Keratinocyte (primary cell): ENCODE results near the gene TWIST1. TPM values are rescaled to one million over a fixed set of nuclear protein-coding genes. Genes with fewer than 3 reads are reported as not detected.

Source experiments
- DNase-seq: peaks from one replicate; pipeline ENCODE4 v3.0.0-alpha.2; 2011; ENCODE audit warnings: low read depth, missing footprints, low spot score
- FAIRE-seq: peaks from 2 replicates; lab custom pipeline; 2011; peaks lifted over from hg19 to GRCh38; lab: Jason Lieb, UNC
- H2AFZ ChIP-seq: 2 replicates; pipeline ENCODE4 v1.6.0; 2012; ENCODE audit warnings: low read length, control low read depth, inconsistent platforms; ENCODE audit not compliant: control insufficient read depth
- H3K27ac ChIP-seq: 2 replicates; pipeline ENCODE4 v1.5.1; 2011; ENCODE audit warnings: low read length; ENCODE audit not compliant: control insufficient read depth, insufficient read depth
- H3K27me3 ChIP-seq: 3 replicates; pipeline ENCODE4 v1.6.0; 2011; ENCODE audit warnings: low read length; ENCODE audit not compliant: control insufficient read depth, insufficient read depth; ENCODE audit errors: extremely low read depth
- H3K36me3 ChIP-seq, 2 experiments: 2 replicates in 1 of 2; 3 replicates in 1 of 2; pipeline ENCODE4 v1.5.1; 2011; ENCODE audit warnings: low read length in 2 of 2, mild to moderate bottlenecking in 1 of 2; ENCODE audit not compliant: control insufficient read depth in 2 of 2, insufficient read depth in 2 of 2; ENCODE audit errors: extremely low read depth in 1 of 2
- H3K4me1 ChIP-seq: 3 replicates; pipeline ENCODE4 v1.5.1; 2011; ENCODE audit warnings: low read length; ENCODE audit not compliant: control insufficient read depth, insufficient read depth; ENCODE audit errors: extremely low read depth
- H3K4me2 ChIP-seq: 3 replicates; pipeline ENCODE4 v1.6.0; 2011; ENCODE audit warnings: low read depth, low read length; ENCODE audit not compliant: control insufficient read depth, insufficient read depth; ENCODE audit errors: extremely low read depth
- H3K4me3 ChIP-seq, 3 experiments: fragments of 200-600 bp in 1 of 3; sonication (generic) in 1 of 3; 2 replicates in 2 of 3; 3 replicates in 1 of 3; pipeline ENCODE4 v1.5.1; 2011 to 2016; ENCODE audit warnings: low read length in 3 of 3, mild to moderate bottlenecking in 3 of 3, control low read depth in 2 of 3, inconsistent platforms in 1 of 3, low read depth in 1 of 3, mixed read lengths in 1 of 3, mixed run types in 1 of 3, moderate library complexity in 1 of 3; ENCODE audit not compliant: control insufficient read depth in 2 of 3, insufficient read depth in 2 of 3; ENCODE audit errors: extremely low read depth in 1 of 3
- H3K79me2 ChIP-seq: 2 replicates; pipeline ENCODE4 v1.6.0; 2012; ENCODE audit warnings: low read length; ENCODE audit not compliant: control insufficient read depth, insufficient read depth
- H3K9ac ChIP-seq: 3 replicates; pipeline ENCODE4 v1.6.0; 2011; ENCODE audit warnings: low read length; ENCODE audit not compliant: control insufficient read depth, insufficient read depth; ENCODE audit errors: extremely low read depth
- H3K9me1 ChIP-seq: 3 replicates; pipeline ENCODE4 v1.6.0; 2011; ENCODE audit warnings: low read length; ENCODE audit not compliant: control insufficient read depth, insufficient read depth; ENCODE audit errors: extremely low read depth
- H3K9me3 ChIP-seq: 2 replicates; pipeline ENCODE4 v1.5.1; 2012; ENCODE audit warnings: low read depth, low read length; ENCODE audit not compliant: control insufficient read depth
- H4K20me1 ChIP-seq: 3 replicates; pipeline ENCODE4 v1.6.0; 2011; ENCODE audit warnings: low read length; ENCODE audit not compliant: control insufficient read depth, insufficient read depth; ENCODE audit errors: extremely low read depth
- CTCF ChIP-seq, 3 experiments: IDR thresholded peaks in 1 of 3; conservative IDR thresholded peaks in 1 of 3; optimal IDR thresholded peaks in 1 of 3; 2 replicates in 2 of 3; 3 replicates in 1 of 3; pipeline versions ENCODE3 to v1.5.1; 2011; ENCODE audit warnings: low read length in 3 of 3, mild to moderate bottlenecking in 3 of 3, moderate library complexity in 2 of 3, control low read depth in 1 of 3, inconsistent platforms in 1 of 3; ENCODE audit not compliant: insufficient read depth in 2 of 3; ENCODE audit errors: extremely low read depth in 1 of 3
- EZH2 ChIP-seq: IDR thresholded peaks from one replicate; pipeline ENCODE4 v1.6.1; 2012; ENCODE audit warnings: inconsistent platforms, mild to moderate bottlenecking, low read length, moderate library complexity
- dilution Hi-C: fragments of 300-500 bp; cut with MboI; formaldehyde crosslinking; loops from one replicate; pipeline ENCODE4 v1.7.0; 2020; ENCODE audit warnings: low sequenced_read_pairs; ENCODE audit not compliant: extremely low pct_ligation_motif_present
- polyA plus RNA-seq, 5 experiments: library from polyadenylated mRNA; depleted of rRNA in 3 of 5; stranded (reverse) in 3 of 5; stranded (forward) in 1 of 5; unstranded in 1 of 5; fragments of >200 nt; gene quantifications; 1 replicate in 1 of 5; 2 replicates in 3 of 5; 3 replicates in 1 of 5; pipeline versions ENCODE4 v1.2.1 to v1.2.3, GENCODE V29; 2011 to 2012; ENCODE audit warnings: missing spikeins in 2 of 5, low read depth in 1 of 5, low replicate concordance in 1 of 5

The TWIST1 gene
- polyA plus RNA-seq, 1 donor (not counting 4 experiments of a cell fraction or from before 2014, with no cell fraction given): 1.5 TPM

- dilution Hi-C loops: no loop called here
- no peak overlapping the region for H3K4me3 ChIP-seq
- H2AFZ ChIP-seq: no peak overlapping the region
- H3K9ac ChIP-seq: no peak overlapping the region
- H3K36me3 ChIP-seq: no peaks in the 10 kb centered on the region
- FAIRE-seq (no peak), DNase-seq (no peak)
- H3K4me2 ChIP-seq: no peak overlapping the region
- no peak overlapping the region for H3K27ac ChIP-seq
- peaks cover 5% of the 10 kb centered on the region for H3K4me1 ChIP-seq
- no peaks in the 10 kb centered on the region for H3K9me1 ChIP-seq
- peaks cover 47% of the 10 kb centered on the region for H3K27me3 ChIP-seq
- TF ChIP-seq CTCF (optimal IDR thresholded peaks at IDR 0.05 in 1 of 3, IDR thresholded peaks at IDR 0.05 in 1 of 3, conservative IDR thresholded peaks at IDR 0.05 in 1 of 3; ENCODE audit: extremely low read depth in 1 of 3, insufficient read depth in 2 of 3, low read length in 3 of 3): no peak
- TF ChIP-seq EZH2: no peak
- no peaks in the 10 kb centered on the region for H3K9me3 ChIP-seq
- H4K20me1 ChIP-seq: no peaks in the 10 kb centered on the region
- no peaks in the 10 kb centered on the region for H3K79me2 ChIP-seq
Observed at GRCh38 chr7:19113002-19113350, 4.5 kb downstream of the TWIST1 start.

- H3K9ac ChIP-seq: no peak overlapping the region
- H3K4me3 ChIP-seq: no peak overlapping the region
- no peaks in the 10 kb centered on the region for H3K36me3 ChIP-seq
- dilution Hi-C loops: no loop called here
- no peak overlapping the region for H2AFZ ChIP-seq
- peaks cover 7% of the 10 kb centered on the region for H3K4me1 ChIP-seq
- H3K4me2 ChIP-seq: no peak overlapping the region
- H3K79me2 ChIP-seq: no peaks in the 10 kb centered on the region
- no peak overlapping the region for H3K27ac ChIP-seq
- TF ChIP-seq CTCF (optimal IDR thresholded peaks at IDR 0.05 in 1 of 3, IDR thresholded peaks at IDR 0.05 in 1 of 3, conservative IDR thresholded peaks at IDR 0.05 in 1 of 3; ENCODE audit: extremely low read depth in 1 of 3, insufficient read depth in 2 of 3, low read length in 3 of 3) (no peak), EZH2 (no peak)
- H3K9me3 ChIP-seq: no peaks in the 10 kb centered on the region
- FAIRE-seq (no peak), DNase-seq (no peak)
- H3K9me1 ChIP-seq: no peaks in the 10 kb centered on the region
- H4K20me1 ChIP-seq: no peaks in the 10 kb centered on the region
- H3K27me3 ChIP-seq: peaks cover 47% of the 10 kb centered on the region
Observed at GRCh38 chr7:19112274-19113001, 5.0 kb downstream of the TWIST1 start.
